DOHH2 (cell line): ENCODE measurements around the gene PAIP2.

ENCODE experiments used
- H3F3A ChIP-seq: fragments of 200-600 bp; sonication (generic), shearing (Covaris generic); 2 replicates; pipeline ENCODE4 v1.6.0; 2016; ENCODE audit warnings: antibody characterized with exemption, mild to moderate bottlenecking; ENCODE audit not compliant: control insufficient read depth, insufficient read depth
- H3K27ac ChIP-seq: fragments of 200-600 bp; sonication (generic); 2 replicates; pipeline ENCODE4 v1.5.1; 2014; ENCODE audit warnings: low read depth, mild to moderate bottlenecking, low read length, moderate library complexity
- H3K27me3 ChIP-seq: fragments of 200-600 bp; sonication (generic); 2 replicates; pipeline ENCODE4 v1.6.1; 2014; ENCODE audit warnings: mild to moderate bottlenecking, low read length, mixed read lengths; ENCODE audit not compliant: control insufficient read depth
- H3K36me3 ChIP-seq: fragments of 200-600 bp; sonication (generic); 2 replicates; pipeline ENCODE4 v1.6.1; 2014; ENCODE audit warnings: mild to moderate bottlenecking, low read length, moderate library complexity, mixed read lengths; ENCODE audit not compliant: control insufficient read depth
- H3K4me1 ChIP-seq: fragments of 200-600 bp; sonication (generic); 2 replicates; pipeline ENCODE4 v1.6.1; 2014; ENCODE audit warnings: mild to moderate bottlenecking, low read length, mixed read lengths; ENCODE audit not compliant: control insufficient read depth
- H3K4me2 ChIP-seq: fragments of 200-600 bp; sonication (generic); 2 replicates; pipeline ENCODE4 v1.6.0; 2014; ENCODE audit warnings: mild to moderate bottlenecking, low read length, moderate library complexity
- H3K4me3 ChIP-seq: fragments of 200-600 bp; sonication (generic); 2 replicates; pipeline ENCODE4 v1.5.1; 2014; ENCODE audit warnings: mild to moderate bottlenecking, low read length, mixed read lengths
- H3K79me2 ChIP-seq: fragments of 200-600 bp; sonication (generic); 2 replicates; pipeline ENCODE4 v1.6.1; 2014; ENCODE audit warnings: mild to moderate bottlenecking, low read length, mixed read lengths; ENCODE audit not compliant: control insufficient read depth
- H3K9me2 ChIP-seq: fragments of 200-600 bp; sonication (generic); replicated peaks from 2 replicates; pipeline ENCODE4 v1.6.1; 2014; ENCODE audit warnings: mild to moderate bottlenecking, low read length, mixed read lengths; ENCODE audit not compliant: control insufficient read depth
- H3K9me3 ChIP-seq: fragments of 200-600 bp; sonication (generic); 2 replicates; pipeline ENCODE4 v1.6.1; 2014; ENCODE audit warnings: antibody characterized with exemption, low read length, mixed read lengths; ENCODE audit not compliant: control insufficient read depth, insufficient read depth
- H4K20me1 ChIP-seq: fragments of 200-600 bp; sonication (generic); 2 replicates; pipeline ENCODE4 v1.6.0; 2014; ENCODE audit warnings: low read depth, mild to moderate bottlenecking, antibody characterized with exemption, low read length, moderate library complexity; ENCODE audit not compliant: control insufficient read depth, insufficient read depth
- EZH2phosphoT487 ChIP-seq: fragments of 200-600 bp; sonication (generic); IDR thresholded peaks from 2 replicates; pipeline ENCODE4 v1.6.1; 2017; ENCODE audit warnings: borderline replicate concordance, mild to moderate bottlenecking, antibody characterized with exemption, low read length, moderate library complexity, mixed read lengths
- TF ChIP-seq, protein P1 (sequence below): fragments of 200-600 bp; sonication (generic); IDR thresholded peaks from one replicate; pipeline ENCODE4 v1.5.1; 2014; ENCODE audit warnings: antibody characterized with exemption, mild to moderate bottlenecking, low read depth, low read length; ENCODE audit not compliant: poor library complexity, severe bottlenecking

The PAIP2 gene

DNA sequence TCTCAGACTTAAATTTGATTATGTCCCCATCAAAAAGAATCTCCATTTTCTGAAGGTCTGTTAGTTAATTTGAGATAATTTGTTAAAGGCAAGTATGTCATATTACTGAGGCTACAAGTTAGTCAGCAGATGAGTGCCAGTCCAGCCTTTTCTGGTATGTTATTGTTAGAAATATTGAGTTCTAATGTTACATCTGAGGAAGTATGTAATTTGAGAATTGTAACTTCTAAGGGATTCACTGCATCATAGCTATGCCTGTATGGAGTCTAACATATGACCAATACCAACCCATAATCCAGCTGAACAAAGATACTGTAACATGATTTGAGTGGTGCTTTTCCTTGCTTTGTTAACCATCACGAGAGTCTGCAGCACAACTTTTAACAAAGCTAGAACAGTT, 27.5 kb downstream of the PAIP2 start:
- Histone ChIP-seq H3K27me3 (no peaks in the 10 kb centered on the region), H3K9me3 (no peaks in the 10 kb centered on the region), H3K4me3 (no peak overlapping the region), H3K36me3 (peaks cover 61% of the 10 kb centered on the region), H3K4me1 (no peaks in the 10 kb centered on the region), H4K20me1 (no peaks in the 10 kb centered on the region), H3K4me2 (no peak overlapping the region), H3F3A (peaks cover 23% of the 10 kb centered on the region; the same call in 1 of the 2 replicates), H3K27ac (no peak overlapping the region), H3K79me2 (peaks cover under 1% of the 10 kb centered on the region; the same call in 1 of the 2 replicates), H3K9me2 (no peaks in the 10 kb centered on the region)
- TF ChIP-seq EZH2phosphoT487, result no peak
- TF ChIP-seq, protein P1, sequence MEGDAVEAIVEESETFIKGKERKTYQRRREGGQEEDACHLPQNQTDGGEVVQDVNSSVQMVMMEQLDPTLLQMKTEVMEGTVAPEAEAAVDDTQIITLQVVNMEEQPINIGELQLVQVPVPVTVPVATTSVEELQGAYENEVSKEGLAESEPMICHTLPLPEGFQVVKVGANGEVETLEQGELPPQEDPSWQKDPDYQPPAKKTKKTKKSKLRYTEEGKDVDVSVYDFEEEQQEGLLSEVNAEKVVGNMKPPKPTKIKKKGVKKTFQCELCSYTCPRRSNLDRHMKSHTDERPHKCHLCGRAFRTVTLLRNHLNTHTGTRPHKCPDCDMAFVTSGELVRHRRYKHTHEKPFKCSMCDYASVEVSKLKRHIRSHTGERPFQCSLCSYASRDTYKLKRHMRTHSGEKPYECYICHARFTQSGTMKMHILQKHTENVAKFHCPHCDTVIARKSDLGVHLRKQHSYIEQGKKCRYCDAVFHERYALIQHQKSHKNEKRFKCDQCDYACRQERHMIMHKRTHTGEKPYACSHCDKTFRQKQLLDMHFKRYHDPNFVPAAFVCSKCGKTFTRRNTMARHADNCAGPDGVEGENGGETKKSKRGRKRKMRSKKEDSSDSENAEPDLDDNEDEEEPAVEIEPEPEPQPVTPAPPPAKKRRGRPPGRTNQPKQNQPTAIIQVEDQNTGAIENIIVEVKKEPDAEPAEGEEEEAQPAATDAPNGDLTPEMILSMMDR, result no peak

DNA sequence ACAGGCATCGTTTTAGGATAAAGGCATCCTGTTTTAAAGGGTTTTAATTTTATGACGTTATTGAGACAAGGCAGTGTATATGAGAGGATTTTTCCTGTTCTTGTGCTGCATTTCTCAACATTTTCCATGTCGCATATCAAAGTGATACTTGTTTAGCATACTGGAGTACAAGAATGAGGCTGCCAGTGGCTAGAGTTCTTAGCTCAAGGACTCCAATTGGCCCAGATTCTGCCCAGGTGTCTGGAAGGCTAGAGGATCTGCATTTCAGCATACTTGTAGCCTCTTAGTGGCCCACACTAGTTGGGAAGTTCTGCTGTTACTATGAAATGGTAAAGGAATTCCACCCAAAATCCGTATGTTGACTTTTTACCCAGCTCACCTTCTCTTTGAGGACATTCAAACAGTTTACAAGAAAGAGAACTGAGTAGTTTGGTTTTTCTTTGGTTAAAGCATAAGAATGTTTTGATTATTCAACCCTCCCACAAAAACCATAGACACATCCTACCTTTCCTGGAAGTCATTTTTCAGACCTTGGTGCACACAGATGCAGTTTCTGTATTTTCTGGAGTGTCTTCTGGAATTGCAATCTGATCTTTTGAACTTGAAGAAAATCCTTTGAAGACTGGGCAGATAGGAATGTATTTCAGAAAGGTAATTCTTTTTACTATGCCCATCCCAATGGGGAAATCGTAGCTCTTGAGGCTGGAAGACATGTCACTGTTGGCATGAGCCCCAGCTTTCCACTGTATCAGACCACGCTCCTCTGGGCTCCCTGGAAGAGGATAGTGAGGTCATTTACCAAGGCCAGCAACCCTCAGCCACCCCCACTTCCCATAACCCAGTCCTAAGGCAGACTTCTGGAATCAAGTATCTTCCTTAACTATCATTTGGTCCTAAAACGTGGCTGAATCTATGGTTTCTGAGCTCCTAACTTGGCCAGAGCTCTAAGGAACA, 30.1 kb downstream of the PAIP2 start:
- Histone ChIP-seq H3K4me1 (no peaks in the 10 kb centered on the region), H3K27ac (no peak overlapping the region), H4K20me1 (no peaks in the 10 kb centered on the region), H3K4me2 (no peak overlapping the region), H3K27me3 (no peaks in the 10 kb centered on the region), H3K79me2 (no peaks in the 10 kb centered on the region), H3K9me2 (no peaks in the 10 kb centered on the region), H3F3A (peaks cover 18% of the 10 kb centered on the region; the same call in 1 of the 2 replicates), H3K36me3 (peaks cover 40% of the 10 kb centered on the region), H3K9me3 (no peaks in the 10 kb centered on the region), H3K4me3 (no peak overlapping the region)
- TF ChIP-seq, protein P1, result no peak
- TF ChIP-seq EZH2phosphoT487, result no peak

DNA sequence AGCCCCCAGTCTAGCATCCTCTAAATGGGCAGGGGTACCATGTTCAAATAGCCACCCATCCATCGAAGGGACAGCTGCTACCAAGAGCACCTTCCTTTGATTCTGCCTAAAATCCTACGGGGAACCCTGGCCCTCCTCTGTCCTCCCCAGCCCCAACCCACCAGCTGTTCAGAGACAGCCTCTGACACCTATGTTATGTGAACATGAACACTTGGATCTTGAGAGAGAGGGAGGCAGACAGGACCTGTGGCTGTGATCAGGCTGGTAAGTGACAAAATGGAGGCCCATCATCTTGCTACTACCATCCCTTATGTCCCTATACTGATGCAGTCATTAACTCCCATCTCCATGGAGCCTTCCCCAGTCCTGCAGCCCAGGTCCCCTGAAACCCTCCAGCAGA, 33.3 kb downstream of the PAIP2 start:
- Histone ChIP-seq H4K20me1 (no peaks in the 10 kb centered on the region), H3K36me3 (peaks cover 14% of the 10 kb centered on the region), H3K9me2 (no peaks in the 10 kb centered on the region), H3K27me3 (no peaks in the 10 kb centered on the region), H3K4me3 (no peak overlapping the region), H3K4me2 (no peak overlapping the region), H3K4me1 (no peaks in the 10 kb centered on the region), H3F3A (peaks cover 8% of the 10 kb centered on the region; the same call in 1 of the 2 replicates), H3K79me2 (no peaks in the 10 kb centered on the region), H3K27ac (no peak overlapping the region), H3K9me3 (no peaks in the 10 kb centered on the region)
- TF ChIP-seq, protein P1, result peak; percentile 29
- no peak for TF ChIP-seq EZH2phosphoT487
